Parathyroid adenoma (tissue), 2 donors: Measurements from ENCODE around the gene INPP5B.

Experiments
- H2AFZ ChIP-seq: fragments of 300-600 bp; sonication (generic); one replicate; pipeline ENCODE4 v1.7.0; 2017; ENCODE audit warnings: antibody characterized with exemption, mild to moderate bottlenecking
- H3K27ac ChIP-seq: fragments of 300-600 bp; sonication (generic); one replicate; pipeline ENCODE4 v1.7.0; 2017
- H3K27me3 ChIP-seq: fragments of 300-600 bp; sonication (generic); one replicate; pipeline ENCODE4 v1.7.0; 2017; ENCODE audit warnings: low read length; ENCODE audit not compliant: control insufficient read depth, insufficient read depth
- H3K36me3 ChIP-seq: fragments of 300-600 bp; sonication (generic); one replicate; pipeline ENCODE4 v1.7.0; 2017; ENCODE audit warnings: low read length; ENCODE audit not compliant: control insufficient read depth, insufficient read depth
- H3K4me1 ChIP-seq: fragments of 300-600 bp; sonication (generic); one replicate; pipeline ENCODE4 v1.7.0; 2017; ENCODE audit warnings: control low read depth
- H3K4me2 ChIP-seq: fragments of 300-600 bp; sonication (generic); one replicate; pipeline ENCODE4 v1.7.0; 2017; ENCODE audit warnings: low read length
- H3K4me3 ChIP-seq: fragments of 300-600 bp; sonication (generic); one replicate; pipeline ENCODE4 v1.7.0; 2017; ENCODE audit warnings: low read depth, low read length
- H3K79me2 ChIP-seq: fragments of 300-600 bp; sonication (generic); one replicate; pipeline ENCODE4 v1.7.0; 2017; ENCODE audit warnings: control low read depth
- H3K9ac ChIP-seq: fragments of 300-600 bp; sonication (generic); one replicate; pipeline ENCODE4 v1.7.0; 2017; ENCODE audit warnings: mild to moderate bottlenecking
- H3K9me3 ChIP-seq: fragments of 300-600 bp; sonication (generic); one replicate; pipeline ENCODE4 v1.7.0; 2017; ENCODE audit warnings: low read length; ENCODE audit not compliant: control insufficient read depth
- CTCF ChIP-seq: fragments of 300-600 bp; sonication (generic); IDR thresholded peaks from one replicate; pipeline ENCODE4 v1.7.0; 2017; ENCODE audit warnings: antibody characterized with exemption, mild to moderate bottlenecking
- donor health status: primary hyperparathyroidism.

Gene INPP5B

GRCh38 chr1:37893673-37894072 is 53.2 kb downstream of the INPP5B start:
- no peaks in the 10 kb centered on the region for H3K4me1 ChIP-seq
- H3K27ac ChIP-seq: no peak overlapping the region
- H3K36me3 ChIP-seq: no peaks in the 10 kb centered on the region
- H3K79me2 ChIP-seq: no peaks in the 10 kb centered on the region
- no peak overlapping the region for H3K9ac ChIP-seq
- no peak overlapping the region for H2AFZ ChIP-seq
- no peak overlapping the region for H3K4me2 ChIP-seq
- H3K27me3 ChIP-seq: no peaks in the 10 kb centered on the region
- H3K9me3 ChIP-seq: no peaks in the 10 kb centered on the region
- TF ChIP-seq CTCF: no peak
- H3K4me3 ChIP-seq: no peak overlapping the region

- Histone ChIP-seq H3K4me3 (no peak overlapping the region), H3K9ac (no peak overlapping the region), H3K4me1 (no peaks in the 10 kb centered on the region), H3K36me3 (no peaks in the 10 kb centered on the region), H3K27me3 (no peaks in the 10 kb centered on the region), H2AFZ (no peak overlapping the region), H3K4me2 (no peak overlapping the region), H3K9me3 (no peaks in the 10 kb centered on the region), H3K79me2 (no peaks in the 10 kb centered on the region), H3K27ac (no peak overlapping the region)
- TF ChIP-seq CTCF: no peak
Measured at GRCh38 chr1:37892151-37893047, 54.5 kb downstream of the INPP5B start.

GRCh38 chr1:37890378-37891014 is 56.4 kb downstream of the INPP5B start:
- TF ChIP-seq CTCF: peak; percentile 42
- Histone ChIP-seq H3K9ac (no peak overlapping the region), H3K27ac (no peak overlapping the region), H3K4me1 (no peaks in the 10 kb centered on the region), H3K9me3 (no peaks in the 10 kb centered on the region), H3K4me2 (no peak overlapping the region), H3K4me3 (no peak overlapping the region), H3K27me3 (no peaks in the 10 kb centered on the region), H3K79me2 (no peaks in the 10 kb centered on the region), H3K36me3 (no peaks in the 10 kb centered on the region), H2AFZ (no peak overlapping the region)

- Histone ChIP-seq H3K9ac (no peak overlapping the region), H3K27ac (no peak overlapping the region), H3K4me3 (no peak overlapping the region), H3K4me2 (no peak overlapping the region), H3K36me3 (no peaks in the 10 kb centered on the region), H3K4me1 (no peaks in the 10 kb centered on the region), H3K79me2 (no peaks in the 10 kb centered on the region), H3K27me3 (no peaks in the 10 kb centered on the region), H2AFZ (no peak overlapping the region), H3K9me3 (no peaks in the 10 kb centered on the region)
- TF ChIP-seq CTCF: no peak
Measured at GRCh38 chr1:37888022-37888700, 58.7 kb downstream of the INPP5B start.
